H9 (cell line): ENCODE results near the gene CCDC69. TPM values are rescaled to one million over a fixed set of nuclear protein-coding genes. Genes with fewer than 3 reads are reported as not detected.

ENCODE experiments used
- DNase-seq: peaks from one replicate; pipeline ENCODE4 v3.0.0-alpha.2; 2017
- H2AFZ ChIP-seq: one replicate; pipeline ENCODE4 v1.6.1; 2013; ENCODE audit warnings: mild to moderate bottlenecking, low read length, control low read depth, moderate library complexity
- H2AK5ac ChIP-seq: 2 replicates; pipeline ENCODE4 v1.6.1; 2013; ENCODE audit warnings: low read length, control low read depth, mixed read lengths; ENCODE audit not compliant: insufficient read length
- H2BK120ac ChIP-seq: one replicate; pipeline ENCODE4 v1.6.1; 2013; ENCODE audit warnings: low read depth, mild to moderate bottlenecking, low read length, control low read depth, inconsistent platforms; ENCODE audit not compliant: poor library complexity, severe bottlenecking
- H2BK12ac ChIP-seq: 2 replicates; pipeline ENCODE4 v1.6.1; 2013; ENCODE audit warnings: low read length, control low read depth, mixed read lengths, low read depth; ENCODE audit not compliant: insufficient read length
- H2BK15ac ChIP-seq: 2 replicates; pipeline ENCODE4 v1.6.1; 2013; ENCODE audit warnings: low read depth, low read length, control low read depth
- H2BK20ac ChIP-seq: one replicate; pipeline ENCODE4 v1.6.1; 2013; ENCODE audit warnings: low read depth, mild to moderate bottlenecking, low read length, control low read depth, inconsistent platforms; ENCODE audit not compliant: poor library complexity, severe bottlenecking
- H2BK5ac ChIP-seq: 2 replicates; pipeline ENCODE4 v1.6.1; 2013; ENCODE audit warnings: low read length, control low read depth, mixed read lengths; ENCODE audit not compliant: insufficient read length
- H3K14ac ChIP-seq: 2 replicates; pipeline ENCODE4 v1.6.1; 2013; ENCODE audit warnings: low read length, control low read depth; ENCODE audit not compliant: insufficient read depth
- H3K18ac ChIP-seq: 2 replicates; pipeline ENCODE4 v1.6.1; 2013; ENCODE audit warnings: low read depth, mild to moderate bottlenecking, mixed read lengths, low read length, control low read depth; ENCODE audit not compliant: insufficient read length
- H3K23ac ChIP-seq: 2 replicates; pipeline ENCODE4 v1.6.1; 2013; ENCODE audit warnings: low read length, control low read depth, mixed read lengths, low read depth; ENCODE audit not compliant: insufficient read length
- H3K23me2 ChIP-seq: 2 replicates; pipeline ENCODE4 v1.6.1; 2013; ENCODE audit warnings: low read depth, mild to moderate bottlenecking, mixed read lengths, low read length, control low read depth; ENCODE audit not compliant: insufficient read length, poor library complexity, severe bottlenecking
- H3K27ac ChIP-seq: 2 replicates; pipeline ENCODE4 v1.5.1; 2013; ENCODE audit warnings: low read length, control low read depth, mixed read lengths, low read depth; ENCODE audit not compliant: insufficient read length
- H3K27me3 ChIP-seq: 2 replicates; pipeline ENCODE4 v1.6.1; 2013; ENCODE audit warnings: low read length, control low read depth, inconsistent platforms; ENCODE audit not compliant: insufficient read depth
- H3K4ac ChIP-seq: 2 replicates; pipeline ENCODE4 v1.6.1; 2013; ENCODE audit warnings: low read depth, mild to moderate bottlenecking, control low read depth, inconsistent platforms, low read length, moderate library complexity
- H3K4me1 ChIP-seq: 2 replicates; pipeline ENCODE4 v1.6.1; 2013; ENCODE audit warnings: low read length, control low read depth, inconsistent platforms; ENCODE audit not compliant: insufficient read depth
- H3K4me2 ChIP-seq: 2 replicates; pipeline ENCODE4 v1.6.1; 2013; ENCODE audit warnings: low read length, control low read depth, mixed read lengths; ENCODE audit not compliant: insufficient read length, insufficient read depth
- H3K56ac ChIP-seq: 2 replicates; pipeline ENCODE4 v1.6.1; 2013; ENCODE audit warnings: low read depth, mild to moderate bottlenecking, mixed read lengths, low read length, control low read depth; ENCODE audit not compliant: insufficient read length
- H3K79me1 ChIP-seq: 2 replicates; pipeline ENCODE4 v1.6.1; 2013; ENCODE audit warnings: low read depth, mild to moderate bottlenecking, moderate library complexity, low read length, control low read depth, inconsistent platforms; ENCODE audit not compliant: insufficient read depth, poor library complexity, severe bottlenecking
- H3K79me2 ChIP-seq: 2 replicates; pipeline ENCODE4 v1.6.1; 2013; ENCODE audit warnings: low read length, control low read depth, inconsistent platforms; ENCODE audit not compliant: insufficient read depth
- H3K9ac ChIP-seq: 2 replicates; pipeline ENCODE4 v1.6.1; 2013; ENCODE audit warnings: low read length, control low read depth, mixed read lengths; ENCODE audit not compliant: insufficient read length; ENCODE audit errors: extremely low read depth
- H3K9me3 ChIP-seq: one replicate; pipeline ENCODE4 v1.6.1; 2013; ENCODE audit warnings: low read depth, low read length, inconsistent platforms; ENCODE audit not compliant: control insufficient read depth
- H3T11ph ChIP-seq: one replicate; pipeline ENCODE4 v1.6.1; 2013; ENCODE audit warnings: mild to moderate bottlenecking, low read length, control low read depth, inconsistent platforms
- H4K20me1 ChIP-seq: one replicate; pipeline ENCODE4 v1.6.1; 2013; ENCODE audit not compliant: control insufficient read depth, insufficient read length, insufficient read depth
- H4K5ac ChIP-seq: 2 replicates; pipeline ENCODE4 v1.6.1; 2013; ENCODE audit warnings: low read depth, mild to moderate bottlenecking, mixed read lengths, low read length, control low read depth; ENCODE audit not compliant: insufficient read length
- H4K8ac ChIP-seq: replicated peaks from 2 replicates; pipeline ENCODE4 v1.6.1; 2013; ENCODE audit warnings: low read length, control low read depth, mixed read lengths, low read depth; ENCODE audit not compliant: insufficient read length
- H4K91ac ChIP-seq: 2 replicates; pipeline ENCODE4 v1.6.1; 2013; ENCODE audit warnings: low read depth, mild to moderate bottlenecking, moderate library complexity, mixed read lengths, low read length, control low read depth; ENCODE audit not compliant: insufficient read length
- H3K27ac Mint-ChIP-seq, 3 experiments: 2 replicates in 2 of 3; 3 replicates in 1 of 3; pipeline ENCODE4 v1.8.0; 2020 to 2021; ENCODE audit warnings: mixed read lengths in 3 of 3, mild to moderate bottlenecking in 1 of 3, moderate library complexity in 1 of 3
- H3K27me3 Mint-ChIP-seq: 2 replicates; pipeline ENCODE4 v1.8.0; 2021; ENCODE audit warnings: low read depth, mild to moderate bottlenecking, moderate library complexity, mixed read lengths
- H3K36me3 Mint-ChIP-seq, 3 experiments: 2 replicates in 2 of 3; 3 replicates in 1 of 3; pipeline ENCODE4 v1.8.0; 2020 to 2021; ENCODE audit warnings: low read depth in 3 of 3, mixed read lengths in 3 of 3; ENCODE audit not compliant: insufficient read depth in 1 of 3
- H3K4me1 Mint-ChIP-seq, 2 experiments: 2 replicates each; pipeline ENCODE4 v1.8.0; 2020; ENCODE audit warnings: mixed read lengths in 2 of 2
- H3K4me3 Mint-ChIP-seq, 2 experiments: 2 replicates in 1 of 2; 3 replicates in 1 of 2; pipeline ENCODE4 v1.8.0; 2020 to 2021; ENCODE audit warnings: mild to moderate bottlenecking in 2 of 2, mixed read lengths in 2 of 2, moderate library complexity in 1 of 2
- H3K9me3 Mint-ChIP-seq, 2 experiments: 2 replicates in 1 of 2; 3 replicates in 1 of 2; pipeline ENCODE4 v1.8.0; 2020; ENCODE audit warnings: mild to moderate bottlenecking in 2 of 2, mixed read lengths in 2 of 2, moderate library complexity in 1 of 2
- WGBS: extraction: QIAGEN DNeasy Blood & Tissue Kit; methylation state at CpG from one replicate; pipeline ENCODE4 v1.1.7; 2013; ENCODE audit warnings: missing lambda C conversion rate, low lambda C conversion rate, mixed read lengths; ENCODE audit not compliant: insufficient read length; ENCODE audit errors: extremely low coverage; 5-methylcytosine and 5-hydroxymethylcytosine counted together
- total RNA-seq: library from RNA; stranded (reverse); gene quantifications from 2 replicates; pipeline ENCODE4 v1.2.1, GENCODE V29; 2021
- TF ChIP-seq, protein P1 (sequence below): fragments of 200-600 bp; sonication (generic); conservative IDR thresholded peaks from 3 replicates; pipeline ENCODE4 v1.8.0; 2021; ENCODE audit warnings: antibody characterized with exemption, mild to moderate bottlenecking

Gene CCDC69
- total RNA-seq, 1 experiment from 2014 or later: 5.3 TPM

DNA sequence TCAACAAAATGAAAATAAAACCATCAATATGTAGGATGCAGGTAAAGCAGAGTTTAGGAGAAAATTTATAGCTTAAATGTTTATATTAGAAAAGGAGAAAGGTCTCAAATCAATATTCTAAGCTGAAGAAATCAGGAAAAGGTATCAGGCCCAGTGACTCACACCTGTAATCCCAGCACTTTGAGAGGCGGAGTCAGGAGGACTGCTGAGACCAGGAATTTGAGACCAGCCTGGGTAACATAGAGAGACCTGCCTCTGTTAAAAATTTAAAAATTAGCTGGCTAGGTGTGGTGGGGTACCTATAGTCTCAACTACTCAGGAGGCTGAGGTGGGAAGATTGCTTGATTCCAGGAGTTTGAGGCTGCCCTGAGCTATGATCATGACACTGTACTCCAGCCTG lies 32.2 kb downstream of the CCDC69 start:
- H3K4ac ChIP-seq: no peak overlapping the region
- no peak overlapping the region for H3K9ac ChIP-seq
- Mint-ChIP-seq H3K36me3 (no peaks in the 10 kb centered on the region), H3K27me3 (no peaks in the 10 kb centered on the region), H3K4me3 (no peak overlapping the region), H3K27ac (no peak overlapping the region), H3K9me3 (peaks cover 0 to 2% of the 10 kb centered on the region in 2 experiments; a peak in 2 of 5 replicates), H3K4me1 (peaks cover 8 to 15% of the 10 kb centered on the region in 2 experiments)
- H2BK120ac ChIP-seq: no peak overlapping the region
- no peak overlapping the region for H3K56ac ChIP-seq
- H2BK12ac ChIP-seq: no peak overlapping the region
- no peak overlapping the region for H4K5ac ChIP-seq
- H3K23me2 ChIP-seq: no peaks in the 10 kb centered on the region
- H2BK15ac ChIP-seq: no peak overlapping the region
- H3K27ac ChIP-seq: no peak overlapping the region
- H4K91ac ChIP-seq: no peak overlapping the region
- H3K79me2 ChIP-seq: no peaks in the 10 kb centered on the region
- H3K27me3 ChIP-seq: no peaks in the 10 kb centered on the region
- no peak overlapping the region for H2BK5ac ChIP-seq
- no peak overlapping the region for H3K4me2 ChIP-seq
- no peaks in the 10 kb centered on the region for H3K79me1 ChIP-seq
- DNase-seq: peak; percentile 52
- H4K8ac ChIP-seq: no peak overlapping the region
- WGBS: no CpG with 5 or more reads among the region's 1 CpG
- no peak overlapping the region for H3K18ac ChIP-seq
- H2AFZ ChIP-seq: no peak overlapping the region
- H3K23ac ChIP-seq: no peak overlapping the region
- no peak overlapping the region for H2BK20ac ChIP-seq
- no peak overlapping the region for H3K14ac ChIP-seq
- TF ChIP-seq, protein P1, sequence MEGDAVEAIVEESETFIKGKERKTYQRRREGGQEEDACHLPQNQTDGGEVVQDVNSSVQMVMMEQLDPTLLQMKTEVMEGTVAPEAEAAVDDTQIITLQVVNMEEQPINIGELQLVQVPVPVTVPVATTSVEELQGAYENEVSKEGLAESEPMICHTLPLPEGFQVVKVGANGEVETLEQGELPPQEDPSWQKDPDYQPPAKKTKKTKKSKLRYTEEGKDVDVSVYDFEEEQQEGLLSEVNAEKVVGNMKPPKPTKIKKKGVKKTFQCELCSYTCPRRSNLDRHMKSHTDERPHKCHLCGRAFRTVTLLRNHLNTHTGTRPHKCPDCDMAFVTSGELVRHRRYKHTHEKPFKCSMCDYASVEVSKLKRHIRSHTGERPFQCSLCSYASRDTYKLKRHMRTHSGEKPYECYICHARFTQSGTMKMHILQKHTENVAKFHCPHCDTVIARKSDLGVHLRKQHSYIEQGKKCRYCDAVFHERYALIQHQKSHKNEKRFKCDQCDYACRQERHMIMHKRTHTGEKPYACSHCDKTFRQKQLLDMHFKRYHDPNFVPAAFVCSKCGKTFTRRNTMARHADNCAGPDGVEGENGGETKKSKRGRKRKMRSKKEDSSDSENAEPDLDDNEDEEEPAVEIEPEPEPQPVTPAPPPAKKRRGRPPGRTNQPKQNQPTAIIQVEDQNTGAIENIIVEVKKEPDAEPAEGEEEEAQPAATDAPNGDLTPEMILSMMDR: no peak
- no peaks in the 10 kb centered on the region for H3K9me3 ChIP-seq
- H3T11ph ChIP-seq: no peak overlapping the region
- no peaks in the 10 kb centered on the region for H4K20me1 ChIP-seq
- no peaks in the 10 kb centered on the region for H3K4me1 ChIP-seq
- H2AK5ac ChIP-seq: no peak overlapping the region
